T-helper 1 cell (primary cell): ENCODE measurements around the gene NUP93.
"Not testable (repeated sequence)": the region's sequence is repeated elsewhere in the genome, so short reads cannot be mapped to it uniquely, and the experiment has no call there.

Source experiments
- DNase-seq, 5 donors: peaks; one replicate each; pipeline ENCODE4 v3.0.0-alpha.2; 2012 to 2020

NUP93 gene

DNA sequence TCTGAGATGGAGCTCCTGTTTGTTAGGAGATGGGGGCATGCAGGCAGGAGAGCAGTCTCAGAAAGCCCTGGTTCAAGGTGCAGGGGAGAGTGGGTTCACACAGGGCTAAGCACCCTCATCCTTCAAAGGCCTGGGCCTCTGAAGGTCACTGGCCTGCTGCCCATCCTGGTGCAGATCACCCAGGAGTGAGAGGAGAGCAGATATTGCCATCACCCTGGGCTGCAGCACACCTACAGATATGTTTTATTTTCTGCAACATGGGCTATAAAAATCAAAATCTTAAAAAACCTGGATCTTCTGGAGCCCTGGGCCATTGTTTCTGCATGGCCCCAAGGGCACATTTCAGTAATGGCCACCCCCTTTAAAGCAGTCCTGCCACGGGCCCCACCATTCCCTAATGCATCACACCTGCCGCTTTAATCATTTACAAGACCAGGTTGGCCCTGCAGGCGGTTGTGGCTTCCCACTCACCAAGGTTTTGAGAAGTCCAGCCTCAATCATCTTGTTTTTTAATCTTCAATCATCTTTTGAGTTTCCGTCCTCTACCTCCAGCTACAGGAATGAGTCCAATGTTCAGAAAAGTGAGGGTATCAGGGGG is 20.4 kb upstream of the NUP93 start:
- DNase-seq: no peak

GRCh38 chr16:56710181-56710737 is 19.7 kb upstream of the NUP93 start:
- DNase-seq: no peak

GRCh38 chr16:56711862-56712261 is 18.1 kb upstream of the NUP93 start:
- no peak for DNase-seq

DNA sequence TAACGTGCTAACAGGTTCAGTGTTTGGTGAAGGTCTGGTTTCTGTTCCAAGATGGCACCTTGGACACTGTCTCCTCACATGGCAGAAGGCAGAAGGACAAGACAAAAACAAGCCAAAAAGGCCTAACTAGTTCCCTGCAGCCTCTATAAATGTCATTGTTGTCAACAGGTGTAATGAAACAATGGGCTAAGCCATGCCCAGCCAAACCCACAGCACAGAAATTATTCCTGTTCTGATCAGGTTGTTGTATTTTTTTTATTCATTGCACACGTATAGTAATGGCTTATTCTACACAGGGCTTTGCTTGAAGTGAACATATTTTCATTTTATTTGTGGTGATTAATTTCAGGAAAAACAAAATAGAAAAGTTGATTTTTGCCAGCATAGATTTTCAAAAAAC is 16.1 kb upstream of the NUP93 start:
- DNase-seq: no peak

DNA sequence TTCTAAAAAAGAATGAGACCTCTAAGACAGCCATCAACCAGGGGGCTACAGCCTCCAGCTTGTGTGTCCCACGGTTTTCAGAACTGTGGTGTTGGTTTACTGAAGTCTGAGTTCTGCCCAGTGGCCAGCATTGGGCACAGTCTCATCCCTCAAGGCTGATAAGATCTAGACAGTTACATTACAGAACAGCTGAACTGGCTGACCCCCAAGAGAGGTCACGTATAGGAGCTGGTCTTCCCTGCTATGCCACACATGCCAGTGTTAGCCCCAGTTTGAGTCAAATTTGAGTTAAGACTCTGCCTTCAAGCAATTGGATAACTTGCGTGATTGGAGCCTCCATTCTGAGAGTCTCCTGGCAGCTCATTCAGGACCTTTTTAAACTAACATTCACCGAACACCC is 14.8 kb upstream of the NUP93 start:
- no peak for DNase-seq

DNA sequence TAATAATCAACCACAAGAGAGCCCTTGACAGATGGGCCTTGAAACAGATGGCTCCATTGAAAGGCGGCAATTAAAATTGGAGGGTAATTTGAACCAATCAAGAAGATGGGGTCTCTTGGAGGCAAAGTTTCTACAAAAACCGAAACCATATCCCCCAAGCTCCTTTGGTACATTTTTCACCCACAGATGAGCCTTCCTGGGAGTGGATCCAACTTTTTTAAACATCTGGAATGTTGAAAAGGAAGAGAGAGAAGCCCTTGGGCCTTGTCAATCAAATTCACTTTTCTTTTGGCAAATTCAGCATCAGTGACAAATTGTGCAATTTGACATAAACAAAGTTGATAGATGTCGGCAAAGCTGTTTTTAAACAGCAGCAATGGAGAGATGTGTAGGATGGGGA is 13.2 kb upstream of the NUP93 start:
- no peak for DNase-seq

- DNase-seq: not testable (repeated sequence)
Measured at GRCh38 chr16:56717532-56717931, 12.4 kb upstream of the NUP93 start.

DNA sequence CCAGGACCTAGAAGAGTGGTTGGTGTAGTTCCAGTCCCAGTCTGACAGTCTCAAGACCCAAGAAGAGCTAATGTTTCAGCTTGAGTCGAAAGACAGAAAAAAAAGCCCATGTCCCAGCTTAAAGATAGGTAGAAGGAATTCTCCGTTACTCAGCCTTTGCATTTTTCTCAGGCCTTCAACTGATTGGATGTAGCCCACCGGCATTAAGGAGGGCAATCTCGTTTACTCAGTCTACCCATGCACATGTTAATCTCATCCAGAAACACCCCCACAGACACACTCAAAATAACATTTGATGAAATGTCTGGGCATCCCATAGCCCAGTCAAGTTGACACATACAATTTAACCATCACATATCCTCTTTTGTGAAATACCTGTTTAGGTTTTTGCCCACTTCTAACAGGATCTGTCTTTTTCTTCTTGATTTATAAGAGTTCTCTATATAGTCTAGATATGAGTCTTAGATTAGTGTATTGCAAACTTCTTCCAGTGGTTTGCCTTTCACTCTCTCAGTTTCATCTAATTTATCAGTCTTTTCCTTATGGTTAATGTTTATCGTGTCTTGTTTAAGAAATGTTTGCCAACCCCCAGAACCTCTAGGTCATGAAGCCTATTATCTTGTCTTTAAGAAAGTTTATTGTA is 7.6 kb upstream of the NUP93 start:
- no peak for DNase-seq

DNA sequence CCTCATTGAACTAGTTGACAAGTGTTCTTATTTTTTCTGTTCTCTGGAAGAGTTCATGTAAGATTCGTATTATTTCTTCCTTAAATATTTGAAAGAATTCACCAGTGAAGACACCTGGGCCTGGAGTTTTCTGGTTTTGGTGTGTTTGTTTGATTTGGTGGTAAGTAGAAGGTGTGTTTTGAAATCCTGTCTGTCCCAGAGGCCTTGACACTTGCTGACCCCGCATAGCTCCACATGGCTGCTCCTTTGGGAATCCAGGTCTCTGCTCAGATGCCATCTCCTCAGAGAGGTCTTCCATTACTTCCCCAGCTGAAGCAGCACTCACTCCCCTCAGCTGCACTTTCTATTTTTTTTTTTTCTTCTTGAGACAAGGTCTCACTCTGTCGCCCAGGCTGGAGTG is 5.7 kb upstream of the NUP93 start:
- no peak for DNase-seq

- DNase-seq: no peak
Measured at GRCh38 chr16:56726283-56726682, 3.6 kb upstream of the NUP93 start.

DNA sequence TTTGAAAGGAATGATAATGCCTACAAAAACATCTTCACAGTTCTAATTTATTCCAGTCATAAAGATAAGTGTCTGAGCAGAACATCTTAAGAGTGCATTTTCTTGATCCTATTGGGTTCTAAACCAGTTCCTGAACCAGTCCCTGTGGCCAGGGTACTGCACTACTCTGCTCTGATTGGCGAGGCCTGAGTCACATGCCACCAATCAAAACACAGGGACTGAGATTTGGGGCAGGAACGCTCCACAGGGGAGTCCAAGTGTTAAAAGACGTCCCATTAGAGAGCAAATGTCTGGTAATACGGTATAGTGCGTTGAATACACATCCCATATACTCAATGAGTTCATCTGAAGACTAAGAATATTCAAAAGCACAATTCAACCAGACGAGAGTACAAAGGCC is 3.0 kb upstream of the NUP93 start:
- no peak for DNase-seq

- DNase-seq: no peak
Measured at GRCh38 chr16:56728027-56728426, 1.9 kb upstream of the NUP93 start.

GRCh38 chr16:56728980-56729734 is 772 bp upstream of the NUP93 start:
- no peak for DNase-seq

DNA sequence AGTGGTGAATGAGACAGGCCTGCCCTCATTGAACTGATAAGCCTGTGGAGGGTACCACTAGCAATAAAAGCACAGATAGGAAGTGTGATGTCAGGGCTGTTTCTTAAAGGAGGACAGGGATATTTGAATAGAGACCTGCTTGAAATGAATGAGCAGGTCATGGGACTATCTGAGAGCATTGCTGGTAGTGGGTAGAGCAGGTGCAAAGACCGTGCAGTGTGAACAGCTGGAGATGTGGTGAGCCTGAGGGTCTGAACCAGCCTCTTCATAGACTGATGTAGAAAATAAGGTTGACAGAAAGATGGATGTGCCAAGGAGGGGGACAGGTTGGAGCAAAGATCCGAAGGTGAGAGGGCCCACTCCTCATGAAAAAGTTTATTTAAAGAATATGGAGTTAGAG is 2.4 kb downstream of the NUP93 start:
- DNase-seq: no peak

- no peak for DNase-seq
Measured at GRCh38 chr16:56732832-56733231, 2.9 kb downstream of the NUP93 start.

- no peak for DNase-seq
Measured at GRCh38 chr16:56734429-56734828, 4.5 kb downstream of the NUP93 start.

DNA sequence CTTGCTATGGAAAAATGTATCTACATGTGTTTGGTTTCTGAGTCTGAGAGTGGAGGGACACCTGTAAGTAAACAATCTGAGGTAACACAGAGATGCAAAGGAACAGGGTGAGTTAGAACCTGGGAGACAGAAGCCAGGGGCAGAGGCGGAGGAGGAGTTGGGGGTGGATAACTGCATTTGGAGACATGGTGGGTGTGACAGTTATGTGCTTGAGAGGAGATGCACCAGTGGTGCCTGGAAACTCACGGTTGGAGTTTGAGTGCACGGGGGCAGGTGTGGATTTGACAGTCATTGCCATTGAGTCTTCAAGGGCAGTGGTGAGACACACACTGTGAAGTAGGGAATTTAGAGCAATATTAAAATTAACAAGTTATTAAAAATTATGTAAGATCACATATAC is 6.5 kb downstream of the NUP93 start:
- DNase-seq: no peak

DNA sequence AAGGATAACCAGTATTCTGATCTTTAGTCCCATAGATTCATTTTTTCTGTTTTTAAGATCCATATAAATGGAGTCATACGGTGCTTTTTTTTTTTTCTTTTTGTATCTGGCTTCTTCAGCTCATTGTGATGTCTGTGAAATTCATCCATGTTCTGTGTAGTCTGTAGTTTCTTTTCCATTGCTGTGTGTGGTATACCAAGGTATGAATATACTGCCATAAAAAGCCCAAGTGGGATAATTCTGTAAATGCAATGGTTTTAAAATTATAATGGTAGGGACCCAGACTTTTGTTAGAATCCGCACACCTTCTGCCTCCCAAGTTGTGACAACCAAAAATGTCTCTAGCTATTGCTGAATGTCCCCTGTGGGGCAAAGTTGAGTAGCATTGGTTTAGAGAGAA is 7.6 kb downstream of the NUP93 start:
- DNase-seq: no peak

DNA sequence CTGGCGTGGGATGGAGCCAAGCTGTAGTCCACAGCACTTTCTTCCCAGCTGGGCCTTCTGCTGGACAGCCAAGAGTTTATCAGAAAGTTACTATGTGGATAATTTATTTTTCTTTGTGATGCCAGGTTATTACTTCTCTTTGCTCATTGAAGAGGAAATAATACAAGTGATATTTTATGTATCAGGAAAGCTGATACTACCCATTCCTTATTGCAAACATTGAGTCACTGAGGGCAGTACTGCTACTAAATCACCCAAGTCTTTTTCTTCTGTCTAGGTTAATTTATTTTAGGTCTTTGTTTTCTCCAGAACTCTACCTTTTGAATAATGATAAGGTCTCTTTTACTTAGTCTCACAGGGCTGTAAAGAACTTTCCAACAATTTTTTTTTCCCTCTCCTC is 8.3 kb downstream of the NUP93 start:
- DNase-seq: no peak

GRCh38 chr16:56739378-56739777 is 9.4 kb downstream of the NUP93 start:
- DNase-seq: not testable (repeated sequence)

GRCh38 chr16:56741399-56741798 is 11.5 kb downstream of the NUP93 start:
- DNase-seq: no peak

DNA sequence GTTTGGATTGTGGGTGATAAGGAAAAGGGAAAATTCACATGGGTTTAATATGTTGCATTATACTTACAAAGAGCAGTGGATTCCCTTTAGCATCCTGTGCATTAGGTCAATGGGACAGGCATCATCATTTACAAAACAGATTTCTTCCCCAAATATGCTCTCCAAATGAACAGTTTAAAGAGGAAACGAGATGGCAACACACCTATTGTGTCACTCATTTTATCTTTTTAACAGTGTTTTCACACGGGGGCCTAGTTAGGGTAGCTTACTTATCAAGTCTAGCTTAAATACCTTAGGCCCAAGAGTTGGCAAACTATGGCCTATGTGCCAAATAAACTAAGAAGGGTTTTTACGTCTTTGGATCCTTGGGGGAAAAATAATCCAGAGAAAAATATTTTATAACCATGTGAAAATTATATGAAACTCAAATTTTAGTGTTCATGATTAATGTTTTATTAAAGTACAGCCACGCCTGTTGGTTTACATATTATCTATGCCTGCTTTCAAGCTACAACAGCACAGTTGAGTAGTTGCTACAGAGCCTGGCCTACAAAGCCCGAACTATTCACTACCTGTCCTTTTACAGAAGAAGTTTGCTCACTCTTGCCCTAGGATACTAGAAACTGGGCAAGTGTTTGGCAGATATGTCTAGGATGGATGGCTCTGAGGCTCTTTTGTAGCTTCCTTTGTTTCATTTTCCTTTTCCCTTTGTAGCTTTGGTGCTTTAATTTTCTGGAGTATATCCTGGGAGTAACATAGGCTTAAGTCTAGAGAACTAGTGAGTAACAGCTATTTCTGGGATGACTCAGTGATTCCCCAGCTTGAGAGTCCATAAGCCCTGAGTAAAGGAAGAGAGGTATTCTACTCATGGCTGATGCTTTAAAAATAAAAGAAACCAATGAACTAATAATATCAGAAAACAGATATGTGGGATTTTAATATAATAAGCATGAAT is 12.4 kb downstream of the NUP93 start:
- no peak for DNase-seq

- DNase-seq: no peak
Measured at GRCh38 chr16:56743840-56744239, 13.9 kb downstream of the NUP93 start.
